ENCODE data around the gene DHDDS. TPM values are rescaled to one million over a fixed set of nuclear protein-coding genes. Genes with fewer than 3 reads are reported as not detected.

Gene DHDDS
- total and polyA plus RNA-seq, 2 of the 13 experiments (the other 11 are each of a cell fraction or from before 2014, with no cell fraction given): 18.9 to 28.3 TPM

- TF ChIP-seq UBTF (CRISPR knock-in tag; IDR thresholded peaks at IDR 0.05) (peak; percentile 38; the same call in 1 of the 2 replicates), ATAD3A (CRISPR knock-in tag; IDR thresholded peaks at IDR 0.05) (no peak), CTCF (CRISPR knock-in tag; IDR thresholded peaks at IDR 0.05) (no peak), SCMH1 (CRISPR knock-in tag; IDR thresholded peaks at IDR 0.05; ENCODE audit: borderline replicate concordance) (no peak), ZNF124 (CRISPR knock-in tag; IDR thresholded peaks at IDR 0.05) (0 out of 2 replicates have a peak, but pooled peaks have one; percentile 23), ZNF224 (CRISPR knock-in tag; IDR thresholded peaks at IDR 0.05) (no peak), PHF5A (CRISPR knock-in tag; IDR thresholded peaks at IDR 0.05; ENCODE audit: low read depth, unreplicated experiment) (peak; percentile 87), SOX13 (IDR thresholded peaks at IDR 0.05) (peak; percentile 46; the same call in 1 of the 2 replicates), SOX13 (CRISPR knock-in tag; conservative IDR thresholded peaks at IDR 0.05 in 1 of 2, IDR thresholded peaks at IDR 0.05 in 1 of 2) (peak in 1 of 2 experiments; percentile 67; a peak in 2 of 4 replicates), RBM39 (IDR thresholded peaks at IDR 0.05; ENCODE audit: low read depth, low read length, poor library complexity, severe bottlenecking) (no peak), CC2D1A (CRISPR knock-in tag; IDR thresholded peaks at IDR 0.05) (no peak), MYC (CRISPR knock-in tag; IDR thresholded peaks at IDR 0.05; ENCODE audit: borderline replicate concordance) (peak; percentile 47; the same call in 1 of the 2 replicates), ZBTB46 (CRISPR knock-in tag; IDR thresholded peaks at IDR 0.05; ENCODE audit: borderline replicate concordance) (no peak), ZNF142 (CRISPR knock-in tag; IDR thresholded peaks at IDR 0.05) (no peak), MATR3 (CRISPR knock-in tag; IDR thresholded peaks at IDR 0.05) (no peak), HDAC1 (CRISPR knock-in tag; IDR thresholded peaks at IDR 0.05) (peak; percentile 90), ZFAT (CRISPR knock-in tag; conservative IDR thresholded peaks at IDR 0.05) (no peak)
Observed at GRCh38 chr1:26387447-26387846, 44.7 kb upstream of the DHDDS start (continued).
